GM12878 (cell line): ENCODE results near the gene CDC37. TPM values are rescaled to one million over a fixed set of nuclear protein-coding genes. Genes with fewer than 3 reads are reported as not detected.
A peak's percentile ranks its signal among the peaks of the same experiment; 100 is the strongest.

Experiments
- ATF7 ChIP-seq: fragments of 450-650 bp; IDR thresholded peaks from 2 replicates; pipeline ENCODE4 v1.6.1; 2016; ENCODE audit warnings: low read depth, mild to moderate bottlenecking
- BCL11A ChIP-seq: IDR thresholded peaks from 2 replicates; pipeline ENCODE4 v1.6.1; 2011; ENCODE audit warnings: low read depth, low read length
- ETV6 ChIP-seq, 2 experiments: fragments of 450-650 bp in 1 of 2; IDR thresholded peaks in 1 of 2; conservative IDR thresholded peaks in 1 of 2; 2 replicates each; pipeline ENCODE4 v1.6.1; 2014; ENCODE audit warnings: antibody characterized with exemption in 1 of 2, borderline replicate concordance in 1 of 2, low read depth in 1 of 2, mild to moderate bottlenecking in 1 of 2, moderate library complexity in 1 of 2
- GATAD2B ChIP-seq: fragments of 450-650 bp; conservative IDR thresholded peaks from 2 replicates; pipeline ENCODE4 v1.6.1; 2017; ENCODE audit warnings: low read depth, mild to moderate bottlenecking, moderate library complexity
- IKZF1 ChIP-seq: fragments of 450-650 bp; conservative IDR thresholded peaks from 2 replicates; pipeline ENCODE4 v1.6.1; 2017; ENCODE audit warnings: antibody characterized with exemption, mild to moderate bottlenecking
- LARP7 ChIP-seq: fragments of 450-650 bp; IDR thresholded peaks from 2 replicates; pipeline ENCODE4 v1.6.1; 2017; ENCODE audit warnings: mild to moderate bottlenecking
- POLR2AphosphoS2 ChIP-seq: IDR thresholded peaks from 2 replicates; pipeline ENCODE4 v1.6.1; 2011; ENCODE audit warnings: low read depth, mild to moderate bottlenecking, low read length, improper control_type of control experiment, moderate library complexity
- PRDM15 ChIP-seq: fragments of 450-650 bp; formaldehyde crosslinking; IDR thresholded peaks from 2 replicates; pipeline ENCODE4 v1.4.0; 2020; ENCODE audit warnings: mild to moderate bottlenecking, moderate library complexity
- SIX5 ChIP-seq: IDR thresholded peaks from 2 replicates; pipeline ENCODE4 v1.6.1; 2011; ENCODE audit warnings: mild to moderate bottlenecking, low read depth, low read length, moderate library complexity; ENCODE audit not compliant: severe bottlenecking
- SMAD1 ChIP-seq: fragments of 450-650 bp; IDR thresholded peaks from 2 replicates; pipeline ENCODE4 v1.6.1; 2018; ENCODE audit warnings: mild to moderate bottlenecking, low read depth; ENCODE audit not compliant: partially characterized antibody
- SRF ChIP-seq, 2 experiments: IDR thresholded peaks; 2 replicates each; pipeline ENCODE4 v1.6.1; 2011; ENCODE audit warnings: low read depth in 2 of 2, low read length in 2 of 2, mild to moderate bottlenecking in 1 of 2, moderate library complexity in 1 of 2
- polyA plus RNA-seq, 11 experiments: library from polyadenylated mRNA; depleted of rRNA in 4 of 11; unstranded in 6 of 11; stranded (reverse) in 5 of 11; fragments of >200 nt; fragmentation: Nextera tagmentation in 4 of 11; fragmentation: Illumina TruSeq in 1 of 11; extraction: Ambion mirVana in 4 of 11; extraction: Trizol in 1 of 11; gene quantifications; 1 replicate in 1 of 11; 2 replicates in 10 of 11; pipeline versions ENCODE4 v1.2.1 to v1.2.3, GENCODE V29; 2011 to 2016; ENCODE audit warnings: inconsistent platforms in 2 of 11, missing spikeins in 2 of 11, low read depth in 1 of 11
- total RNA-seq, 4 experiments: library from RNA; depleted of rRNA in 3 of 4; stranded (reverse); fragments of >200 nt in 3 of 4; fragmentation: Illumina TruSeq in 1 of 4; extraction: Trizol in 1 of 4; gene quantifications; 2 replicates each; pipeline versions ENCODE4 v1.2.1 to v1.2.3, GENCODE V29; 2013 to 2021
- TF ChIP-seq, protein P1 (sequence below): fragments of 450-650 bp; IDR thresholded peaks from 2 replicates; pipeline ENCODE4 v1.6.1; 2017; ENCODE audit warnings: mild to moderate bottlenecking, low read depth, inconsistent platforms; ENCODE audit not compliant: poor library complexity, severe bottlenecking
- TF ChIP-seq, protein P2 (sequence below): fragments of 450-650 bp; IDR thresholded peaks from 2 replicates; pipeline ENCODE4 v1.6.1; 2014; ENCODE audit warnings: mild to moderate bottlenecking

The CDC37 gene
- total and polyA plus RNA-seq, 10 of the 15 experiments (the other 5 are each of a cell fraction or from before 2014, with no cell fraction given): 4.7 to 265 (median 176) TPM

DNA sequence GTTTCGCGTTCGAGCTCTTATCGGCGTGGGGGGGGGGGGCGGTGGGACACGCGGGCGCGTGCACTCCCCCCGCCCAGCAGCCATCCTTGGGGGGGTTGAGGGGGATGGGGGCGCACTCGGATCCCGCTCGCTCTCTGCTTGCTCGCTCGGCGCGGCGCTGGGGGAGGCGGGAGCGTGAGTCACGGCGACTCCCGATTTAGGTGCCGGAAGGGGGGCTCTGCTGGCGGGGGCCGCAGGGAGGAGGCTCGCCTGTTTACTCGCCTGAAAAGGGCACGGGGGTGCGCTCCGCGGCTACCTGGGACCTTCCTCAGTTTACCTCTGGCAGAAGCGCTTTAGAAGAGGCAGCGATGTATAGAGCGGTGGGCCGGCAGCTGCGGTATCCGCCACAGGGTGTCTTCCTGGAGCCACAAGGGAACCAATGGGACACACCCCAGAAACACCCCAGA, 15.9 kb upstream of the CDC37 start (continued):
- TF ChIP-seq GATAD2B: peak; percentile 14; the same call in 1 of the 2 replicates
- no peak for TF ChIP-seq ATF7
- no peak for TF ChIP-seq SIX5
- TF ChIP-seq PRDM15 (CRISPR knock-in tag): no peak
- TF ChIP-seq, protein P1, sequence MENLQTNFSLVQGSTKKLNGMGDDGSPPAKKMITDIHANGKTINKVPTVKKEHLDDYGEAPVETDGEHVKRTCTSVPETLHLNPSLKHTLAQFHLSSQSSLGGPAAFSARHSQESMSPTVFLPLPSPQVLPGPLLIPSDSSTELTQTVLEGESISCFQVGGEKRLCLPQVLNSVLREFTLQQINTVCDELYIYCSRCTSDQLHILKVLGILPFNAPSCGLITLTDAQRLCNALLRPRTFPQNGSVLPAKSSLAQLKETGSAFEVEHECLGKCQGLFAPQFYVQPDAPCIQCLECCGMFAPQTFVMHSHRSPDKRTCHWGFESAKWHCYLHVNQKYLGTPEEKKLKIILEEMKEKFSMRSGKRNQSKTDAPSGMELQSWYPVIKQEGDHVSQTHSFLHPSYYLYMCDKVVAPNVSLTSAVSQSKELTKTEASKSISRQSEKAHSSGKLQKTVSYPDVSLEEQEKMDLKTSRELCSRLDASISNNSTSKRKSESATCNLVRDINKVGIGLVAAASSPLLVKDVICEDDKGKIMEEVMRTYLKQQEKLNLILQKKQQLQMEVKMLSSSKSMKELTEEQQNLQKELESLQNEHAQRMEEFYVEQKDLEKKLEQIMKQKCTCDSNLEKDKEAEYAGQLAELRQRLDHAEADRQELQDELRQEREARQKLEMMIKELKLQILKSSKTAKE: no peak
- no peak for TF ChIP-seq IKZF1
- no peak for TF ChIP-seq BCL11A
- peak in 1 of 2 experiments; percentile 15; a peak in 1 of 4 replicates for TF ChIP-seq SRF (IDR thresholded peaks at IDR 0.05; ENCODE audit: low read depth in 2 of 2, low read length in 2 of 2)
- TF ChIP-seq POLR2AphosphoS2: no peak
- TF ChIP-seq SMAD1: no peak
- TF ChIP-seq, protein P2, sequence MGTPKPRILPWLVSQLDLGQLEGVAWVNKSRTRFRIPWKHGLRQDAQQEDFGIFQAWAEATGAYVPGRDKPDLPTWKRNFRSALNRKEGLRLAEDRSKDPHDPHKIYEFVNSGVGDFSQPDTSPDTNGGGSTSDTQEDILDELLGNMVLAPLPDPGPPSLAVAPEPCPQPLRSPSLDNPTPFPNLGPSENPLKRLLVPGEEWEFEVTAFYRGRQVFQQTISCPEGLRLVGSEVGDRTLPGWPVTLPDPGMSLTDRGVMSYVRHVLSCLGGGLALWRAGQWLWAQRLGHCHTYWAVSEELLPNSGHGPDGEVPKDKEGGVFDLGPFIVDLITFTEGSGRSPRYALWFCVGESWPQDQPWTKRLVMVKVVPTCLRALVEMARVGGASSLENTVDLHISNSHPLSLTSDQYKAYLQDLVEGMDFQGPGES: no peak
- 0 out of 4 replicates have a peak, but pooled peaks of 1 of the 2 experiments have one; percentile 15 for TF ChIP-seq ETV6 (conservative IDR thresholded peaks at IDR 0.05 in 1 of 2, IDR thresholded peaks at IDR 0.05 in 1 of 2; ENCODE audit: borderline replicate concordance in 1 of 2, low read depth in 1 of 2)
- TF ChIP-seq LARP7: peak; percentile 47; the same call in 1 of the 2 replicates
